ENCODE measurements around the gene LEKR1.

- no peak for TF ChIP-seq POLR2A (IDR thresholded peaks at IDR 0.05; ENCODE audit: low read length)
- no peak for TF ChIP-seq GATA1 (IDR thresholded peaks at IDR 0.05; ENCODE audit: low read depth, low read length)
Measured at GRCh38 chr3:156873906-156874305, 47.8 kb downstream of the LEKR1 start.

All from erythroblast (primary cell).